Lower leg skin (tissue), 4 donors: ENCODE results near the gene DAAM2. TPM values are rescaled to one million over a fixed set of nuclear protein-coding genes. Genes with fewer than 3 reads are reported as not detected.

Source experiments
- DNase-seq, 2 donors: peaks; one replicate each; pipeline ENCODE4 v3.0.0-alpha.2; 2019; ENCODE audit warnings: low spot score in 2 of 2
- H3K4me3 ChIP-seq: fragments of 200-600 bp; sonication (generic); 2 replicates; pipeline ENCODE4 v1.5.1; 2017; ENCODE audit warnings: mild to moderate bottlenecking, low read depth; ENCODE audit not compliant: poor library complexity, severe bottlenecking
- POLR2A ChIP-seq, 2 donors: fragments of 450-650 bp; IDR thresholded peaks; one replicate each; pipeline ENCODE4 v1.6.1; 2016 to 2017; ENCODE audit warnings: antibody characterized with exemption in 2 of 2, mild to moderate bottlenecking in 1 of 2, moderate library complexity in 1 of 2
- whole genome bisulfite sequencing, 2 donors: methylation state at CpG; one replicate each; pipeline ENCODE4 v1.1.5; 2018; 5-methylcytosine and 5-hydroxymethylcytosine counted together
- intact Hi-C: fragments of 100-400 bp; cut with DNase I; formaldehyde crosslinking; loops from one replicate; pipeline ENCODE4 v1.15.0; 2023; ENCODE audit warnings: low total_unique reads
- total RNA-seq, 4 donors: library from RNA; depleted of rRNA; stranded (reverse); fragments of >200 nt; gene quantifications; one replicate each; pipeline ENCODE4 v1.1.0, GENCODE V29; 2016
- TF ChIP-seq, protein P1 (sequence below), 3 donors: fragments of 450-650 bp; IDR thresholded peaks; one replicate each; pipeline ENCODE4 v1.5.1; 2016; ENCODE audit warnings: antibody characterized with exemption in 3 of 3, mild to moderate bottlenecking in 3 of 3, moderate library complexity in 2 of 3

Gene DAAM2
- total RNA-seq, 4 donors from 2014 or later: 5.6 to 16.9 (median 8.1) TPM

DNA sequence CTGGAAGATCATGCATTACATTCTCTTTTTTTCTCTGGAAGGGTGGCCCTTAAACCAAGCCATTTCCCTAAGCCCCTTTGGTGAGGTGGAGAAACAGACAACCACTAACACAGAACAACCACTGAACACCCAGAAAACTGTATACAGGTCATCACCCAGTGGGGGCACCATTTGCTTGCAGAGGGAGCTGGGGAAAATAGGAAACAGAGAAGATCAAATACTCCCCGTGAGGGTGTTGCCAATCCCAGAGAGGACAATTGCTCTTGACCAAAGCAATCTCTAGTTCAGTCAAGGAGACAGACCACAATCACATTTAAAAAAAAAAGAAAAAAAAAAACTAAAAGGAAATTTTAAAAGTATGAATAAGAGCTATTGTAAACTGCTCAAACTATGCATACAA is 865 bp upstream of the DAAM2 start:
- WGBS, 2 donors: 29 to 38% methylated on average over 1 of the region's 1 CpG
- H3K4me3 ChIP-seq: no peak overlapping the region
- DNase-seq: peak in 1 of 2 donors; percentile 19
- intact Hi-C loops: no loop called here
- TF ChIP-seq, protein P1, sequence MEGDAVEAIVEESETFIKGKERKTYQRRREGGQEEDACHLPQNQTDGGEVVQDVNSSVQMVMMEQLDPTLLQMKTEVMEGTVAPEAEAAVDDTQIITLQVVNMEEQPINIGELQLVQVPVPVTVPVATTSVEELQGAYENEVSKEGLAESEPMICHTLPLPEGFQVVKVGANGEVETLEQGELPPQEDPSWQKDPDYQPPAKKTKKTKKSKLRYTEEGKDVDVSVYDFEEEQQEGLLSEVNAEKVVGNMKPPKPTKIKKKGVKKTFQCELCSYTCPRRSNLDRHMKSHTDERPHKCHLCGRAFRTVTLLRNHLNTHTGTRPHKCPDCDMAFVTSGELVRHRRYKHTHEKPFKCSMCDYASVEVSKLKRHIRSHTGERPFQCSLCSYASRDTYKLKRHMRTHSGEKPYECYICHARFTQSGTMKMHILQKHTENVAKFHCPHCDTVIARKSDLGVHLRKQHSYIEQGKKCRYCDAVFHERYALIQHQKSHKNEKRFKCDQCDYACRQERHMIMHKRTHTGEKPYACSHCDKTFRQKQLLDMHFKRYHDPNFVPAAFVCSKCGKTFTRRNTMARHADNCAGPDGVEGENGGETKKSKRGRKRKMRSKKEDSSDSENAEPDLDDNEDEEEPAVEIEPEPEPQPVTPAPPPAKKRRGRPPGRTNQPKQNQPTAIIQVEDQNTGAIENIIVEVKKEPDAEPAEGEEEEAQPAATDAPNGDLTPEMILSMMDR (IDR thresholded peaks at IDR 0.05): no peak
- TF ChIP-seq POLR2A (IDR thresholded peaks at IDR 0.05): no peak

DNA sequence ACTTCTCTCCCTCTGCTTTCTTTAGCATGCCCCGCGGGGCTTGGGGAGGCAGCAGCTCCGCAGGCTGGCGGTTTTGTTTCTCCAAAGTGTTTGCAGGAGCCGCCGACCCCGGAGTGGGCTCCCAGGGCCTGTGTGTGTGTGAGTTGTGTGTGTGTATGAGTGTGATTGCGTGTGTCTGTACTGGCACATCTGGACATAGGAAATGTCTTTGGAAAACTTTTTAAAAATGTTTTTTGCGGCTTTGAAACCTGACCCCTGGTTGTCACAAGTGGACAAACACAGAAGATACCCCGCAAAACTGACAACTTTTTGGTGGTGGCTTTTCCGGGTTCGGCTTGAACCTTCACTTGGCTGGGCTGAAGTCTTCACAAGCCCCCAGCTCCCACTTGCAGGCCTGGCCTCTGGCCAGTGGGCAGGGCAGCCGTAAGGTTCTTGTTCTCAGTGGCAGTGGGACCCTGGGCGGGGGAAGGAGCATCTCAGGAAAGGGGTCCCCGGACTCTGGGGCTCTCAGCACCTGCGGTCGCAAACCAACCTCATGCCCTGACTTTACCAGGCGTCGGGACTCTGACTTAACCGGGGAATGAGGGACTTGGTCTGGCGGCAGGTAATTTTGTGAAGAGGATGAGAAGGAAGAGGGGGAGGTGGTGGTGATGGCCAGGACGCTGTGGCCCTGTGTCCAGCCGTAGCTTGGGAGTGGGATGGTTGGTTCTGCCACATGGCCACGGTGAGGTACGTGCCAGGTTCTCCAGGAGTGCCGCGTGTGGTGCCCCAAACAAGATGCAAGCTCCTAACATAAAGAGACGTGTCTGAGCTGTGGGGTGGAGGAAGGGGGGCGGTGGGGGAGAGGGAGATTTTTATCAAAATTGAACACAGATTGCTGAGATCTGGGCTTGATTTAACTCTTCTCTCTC is 619 bp downstream of the DAAM2 start:
- DNase-seq: peak in 1 of 2 donors; percentile 87
- 6 to 11% methylated on average over 25 to 29 of the region's 29 CpGs for WGBS, 2 donors
- intact Hi-C loops: no loop called here
- peak overlapping the region; percentile 33 for H3K4me3 ChIP-seq
- no peak for TF ChIP-seq POLR2A (IDR thresholded peaks at IDR 0.05)
- TF ChIP-seq, protein P1 (IDR thresholded peaks at IDR 0.05): no peak

DNA sequence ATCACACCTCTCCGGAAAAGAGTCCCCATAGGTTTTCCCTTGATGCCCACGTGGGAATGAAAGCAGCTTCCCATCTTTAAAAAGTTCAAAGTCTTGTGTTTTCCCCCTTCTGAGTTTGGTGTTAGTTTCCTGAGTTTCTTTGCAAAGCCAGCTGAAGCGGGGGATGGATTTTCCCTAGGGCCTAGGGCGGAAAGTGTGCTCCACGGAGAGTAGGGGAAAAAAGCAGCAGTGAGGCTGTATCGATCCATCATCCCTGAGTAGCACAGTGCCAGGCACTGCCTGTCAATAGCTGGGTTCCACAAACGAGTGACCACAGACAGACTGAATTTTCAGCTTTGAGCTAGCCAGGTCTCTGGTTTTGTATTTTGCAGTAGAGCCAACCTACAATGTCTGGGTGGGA is 1.3 kb downstream of the DAAM2 start:
- DNase-seq: no peak
- H3K4me3 ChIP-seq: no peak overlapping the region
- TF ChIP-seq, protein P1 (IDR thresholded peaks at IDR 0.05): no peak
- TF ChIP-seq POLR2A (IDR thresholded peaks at IDR 0.05): no peak
- WGBS, 2 donors: 23 to 35% methylated on average over 7 of the region's 7 CpGs
- intact Hi-C loops: no loop called here

DNA sequence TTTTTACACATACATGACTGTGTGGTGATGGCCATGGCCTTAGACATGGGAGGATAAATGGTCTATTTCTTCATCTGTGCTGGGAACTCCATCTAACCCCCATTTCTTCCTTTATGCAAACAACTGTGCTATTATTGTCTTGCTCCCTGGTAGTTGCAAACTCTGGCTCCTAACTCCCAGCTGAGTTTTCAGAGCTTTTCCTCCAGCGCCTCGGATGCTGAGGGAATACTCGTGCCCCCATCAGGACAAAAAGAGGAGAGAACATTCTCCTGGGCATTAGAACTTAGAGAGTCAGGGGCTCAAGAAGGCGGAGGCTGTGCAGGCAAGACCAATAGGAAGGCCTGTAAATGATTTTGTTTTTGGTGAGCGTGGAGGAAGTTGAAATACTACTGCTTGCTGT is 2.1 kb downstream of the DAAM2 start:
- DNase-seq: no peak
- intact Hi-C loops: no loop called here
- no peak overlapping the region for H3K4me3 ChIP-seq
- no peak for TF ChIP-seq POLR2A (IDR thresholded peaks at IDR 0.05)
- TF ChIP-seq, protein P1 (IDR thresholded peaks at IDR 0.05): no peak
- WGBS, 2 donors: 63 to 65% methylated on average over 5 of the region's 5 CpGs

DNA sequence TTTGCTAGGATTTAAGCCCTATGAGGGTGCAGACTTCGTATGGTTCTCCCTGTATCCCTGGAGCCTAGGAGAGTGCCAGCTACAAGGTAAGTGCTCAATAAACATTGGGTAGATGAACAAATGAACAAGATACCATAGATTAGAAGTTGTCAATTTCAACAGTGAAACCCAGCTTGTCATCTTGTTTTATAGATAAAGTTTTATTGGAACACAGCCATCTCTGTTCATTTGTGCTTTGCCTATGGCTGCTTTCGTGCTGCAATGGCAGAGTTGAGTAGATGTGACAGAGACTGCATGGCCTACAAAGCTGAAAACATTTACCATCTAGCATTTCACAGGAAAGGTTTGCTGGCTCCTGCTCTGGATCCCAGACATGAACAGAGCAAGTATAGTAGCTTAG is 5.6 kb downstream of the DAAM2 start:
- no peak overlapping the region for H3K4me3 ChIP-seq
- intact Hi-C loops: no loop called here
- no peak for TF ChIP-seq POLR2A (IDR thresholded peaks at IDR 0.05)
- TF ChIP-seq, protein P1 (IDR thresholded peaks at IDR 0.05): no peak
- WGBS, 2 donors: 86 to 88% methylated on average over 2 of the region's 2 CpGs
- no peak for DNase-seq
